Measurements from ENCODE around the gene TUBE1. TPM values are rescaled to one million over a fixed set of nuclear protein-coding genes. Genes with fewer than 3 reads are reported as not detected.

TUBE1 gene
- total and polyA plus RNA-seq, 2 donors (not counting 3 experiments of a cell fraction or from before 2014, with no cell fraction given) = 6.7 to 15.8 TPM

- dilution Hi-C loops (cut with MboI; ENCODE audit: extremely low pct_ligation_motif_present, low sequenced_read_pairs) (no loop called here), intact Hi-C loops (cut with micrococcal nuclease) (no loop called here)
- Histone ChIP-seq H3K9me3 (replicated peaks; ENCODE audit: control insufficient read depth, insufficient read depth, low read length) (no peaks in the 10 kb centered on the region), H3K4me1 (ENCODE audit: control insufficient read depth, extremely low read depth, insufficient read depth, low read length) (peaks cover 12% of the 10 kb centered on the region), H4K20me1 (replicated peaks; ENCODE audit: control insufficient read depth, extremely low read depth, insufficient read depth, low read length) (no peaks in the 10 kb centered on the region), H3K9ac (replicated peaks; ENCODE audit: extremely low read depth, insufficient read depth, low read length) (no peak overlapping the region), H3K27ac (ENCODE audit: insufficient read depth, low read depth, low read length) (no peak overlapping the region), H2AFZ (ENCODE audit: low read depth, low read length) (no peak overlapping the region), H3K9me1 (replicated peaks; ENCODE audit: control insufficient read depth, extremely low read depth, insufficient read depth, low read length) (no peaks in the 10 kb centered on the region), H3K36me3 (ENCODE audit: control insufficient read depth in 2 of 2, extremely low read depth in 1 of 2, insufficient read depth in 2 of 2, low read length in 2 of 2) (peaks cover 58 to 73% of the 10 kb centered on the region in 2 experiments), H3K79me2 (ENCODE audit: control insufficient read depth, insufficient read depth, low read length) (no peaks in the 10 kb centered on the region), H3K4me2 (ENCODE audit: insufficient read depth, low read length) (no peak overlapping the region), H3K27me3 (ENCODE audit: control insufficient read depth in 2 of 2, insufficient read depth in 2 of 2, low read length in 2 of 2) (no peaks in the 10 kb centered on the region), H3K4me3 (replicated peaks in 1 of 3; ENCODE audit: insufficient read depth in 1 of 3, low read depth in 1 of 3, low read length in 3 of 3) (no peak overlapping the region)
- FAIRE-seq = no peak
- no peak for TF ChIP-seq JUN (IDR thresholded peaks at IDR 0.05; ENCODE audit: borderline replicate concordance, insufficient read depth, insufficient read length, low read depth)
- TF ChIP-seq POLR2A (IDR thresholded peaks at IDR 0.05; ENCODE audit: low read depth, low read length) = no peak
- TF ChIP-seq GATA2 (IDR thresholded peaks at IDR 0.05; ENCODE audit: insufficient read depth, insufficient read length, low read depth, low read length) = no peak
- no peak for TF ChIP-seq POLR2AphosphoS5 (IDR thresholded peaks at IDR 0.05; ENCODE audit: insufficient read depth, low read depth, low read length)
- no peak for TF ChIP-seq EZH2 (IDR thresholded peaks at IDR 0.05; ENCODE audit: borderline replicate concordance, low read depth, low read length, severe bottlenecking)
- no peak for TF ChIP-seq CTCF (IDR thresholded peaks at IDR 0.05; ENCODE audit: extremely low read depth in 1 of 2, insufficient read depth in 1 of 2, low read depth in 1 of 2, low read length in 2 of 2)
- TF ChIP-seq FOS (IDR thresholded peaks at IDR 0.05; ENCODE audit: borderline replicate concordance, insufficient read depth, low read length) = no peak
- TF ChIP-seq MAX (IDR thresholded peaks at IDR 0.05; ENCODE audit: insufficient read depth, insufficient read length) = no peak
- no peak for TF ChIP-seq MYC (IDR thresholded peaks at IDR 0.05; ENCODE audit: low read depth, low read length)
- CTCF ChIA-PET = interaction anchor here (0.6 kb wide), 1 partner anchor 17 kb away, joined by 3 read pairs; no protein-coding TSS in a partner anchor
- BruUV-seq (replicated peaks) = no TSS peak
- POLR2A ChIA-PET = no interaction called here
- DNase-seq (ENCODE audit: low read depth, low spot score) = no peak
These were observed 30.8 kb upstream of the TUBE1 start for GRCh38 chr6:112118034-112118433.

Measured in endothelial cell of umbilical vein (primary cell).